KBM-7 (cell line): ENCODE data around the gene CDAN1.
"Not testable (repeated sequence)": the region's sequence is repeated elsewhere in the genome, so short reads cannot be mapped to it uniquely, and the experiment has no call there.

Experiments
- DNase-seq: peaks from one replicate; pipeline ENCODE4 v3.0.0-alpha.2; 2015
- in situ Hi-C: fragments of 300-500 bp; cut with MboI; formaldehyde crosslinking; loops from 2 replicates; pipeline ENCODE4 v1.14.3; 2020; ENCODE audit warnings: low sequenced_read_pairs, low pct_unique_long_range_greater_than_20kb, mixed read lengths

Gene CDAN1, protein sequence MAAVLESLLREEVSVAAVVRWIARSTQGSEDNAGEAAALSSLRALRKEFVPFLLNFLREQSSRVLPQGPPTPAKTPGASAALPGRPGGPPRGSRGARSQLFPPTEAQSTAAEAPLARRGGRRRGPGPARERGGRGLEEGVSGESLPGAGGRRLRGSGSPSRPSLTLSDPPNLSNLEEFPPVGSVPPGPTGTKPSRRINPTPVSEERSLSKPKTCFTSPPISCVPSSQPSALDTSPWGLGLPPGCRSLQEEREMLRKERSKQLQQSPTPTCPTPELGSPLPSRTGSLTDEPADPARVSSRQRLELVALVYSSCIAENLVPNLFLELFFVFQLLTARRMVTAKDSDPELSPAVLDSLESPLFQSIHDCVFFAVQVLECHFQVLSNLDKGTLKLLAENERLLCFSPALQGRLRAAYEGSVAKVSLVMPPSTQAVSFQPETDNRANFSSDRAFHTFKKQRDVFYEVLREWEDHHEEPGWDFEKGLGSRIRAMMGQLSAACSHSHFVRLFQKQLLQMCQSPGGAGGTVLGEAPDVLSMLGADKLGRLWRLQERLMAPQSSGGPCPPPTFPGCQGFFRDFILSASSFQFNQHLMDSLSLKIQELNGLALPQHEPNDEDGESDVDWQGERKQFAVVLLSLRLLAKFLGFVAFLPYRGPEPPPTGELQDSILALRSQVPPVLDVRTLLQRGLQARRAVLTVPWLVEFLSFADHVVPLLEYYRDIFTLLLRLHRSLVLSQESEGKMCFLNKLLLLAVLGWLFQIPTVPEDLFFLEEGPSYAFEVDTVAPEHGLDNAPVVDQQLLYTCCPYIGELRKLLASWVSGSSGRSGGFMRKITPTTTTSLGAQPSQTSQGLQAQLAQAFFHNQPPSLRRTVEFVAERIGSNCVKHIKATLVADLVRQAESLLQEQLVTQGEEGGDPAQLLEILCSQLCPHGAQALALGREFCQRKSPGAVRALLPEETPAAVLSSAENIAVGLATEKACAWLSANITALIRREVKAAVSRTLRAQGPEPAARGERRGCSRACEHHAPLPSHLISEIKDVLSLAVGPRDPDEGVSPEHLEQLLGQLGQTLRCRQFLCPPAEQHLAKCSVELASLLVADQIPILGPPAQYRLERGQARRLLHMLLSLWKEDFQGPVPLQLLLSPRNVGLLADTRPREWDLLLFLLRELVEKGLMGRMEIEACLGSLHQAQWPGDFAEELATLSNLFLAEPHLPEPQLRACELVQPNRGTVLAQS

GRCh38 chr15:42736793-42737528 is at the start of gene CDAN1:
CDAN1 (minus strand) TSS chr15:42737128; CDS start chr15:42737102, 26 bp downstream.
- in situ Hi-C loops = loop anchor here (25.0 kb wide), 1 partner anchor 175 kb away; the partner anchor contains the start of gene TTBK2
- peak; percentile 77 for DNase-seq

- DNase-seq = no peak
- in situ Hi-C loops = no loop called here
These were observed 48.6 kb upstream of the CDAN1 start for GRCh38 chr15:42785569-42785968.

DNA sequence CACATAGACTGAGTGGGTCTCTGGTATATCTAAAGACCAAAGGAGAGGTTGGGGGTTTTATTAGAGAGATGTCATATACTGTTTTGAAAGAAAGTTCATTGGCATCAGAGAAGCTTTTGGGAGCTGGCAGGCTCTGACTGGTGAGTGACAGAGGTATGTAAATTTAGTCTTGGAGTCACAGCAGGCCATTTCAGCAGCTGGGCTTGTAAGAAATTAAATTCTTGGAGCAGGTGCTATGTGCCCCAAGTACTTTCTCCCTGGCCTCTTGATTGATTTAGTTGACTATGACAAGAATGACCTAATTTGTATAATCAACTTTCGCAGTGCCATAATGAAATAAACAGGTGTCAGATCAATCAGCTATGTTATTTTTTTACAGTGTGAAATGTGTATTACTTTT is 47.8 kb upstream of the CDAN1 start:
- no peak for DNase-seq
- in situ Hi-C loops = no loop called here

GRCh38 chr15:42782716-42783115 is 45.8 kb upstream of the CDAN1 start:
- no peak for DNase-seq
- in situ Hi-C loops = no loop called here

DNA sequence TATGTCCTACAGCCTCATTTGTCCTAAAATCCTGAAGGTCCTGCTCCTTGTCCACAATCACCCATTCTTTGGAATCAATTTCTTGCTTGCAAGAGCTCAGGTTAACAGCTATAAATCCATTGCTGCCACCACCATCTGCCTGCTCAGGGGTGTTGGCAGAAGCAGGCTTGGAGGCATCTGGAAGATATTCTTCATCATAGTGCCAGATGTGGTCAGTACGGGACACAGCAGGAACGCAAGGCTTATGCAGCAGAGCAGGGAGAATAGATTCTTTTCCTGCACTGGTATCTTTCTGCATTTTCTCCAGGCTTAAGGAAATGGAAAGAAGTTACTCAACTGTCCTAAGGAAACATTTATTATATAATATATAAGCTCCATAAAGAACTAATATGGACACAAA is 38.5 kb upstream of the CDAN1 start:
- no peak for DNase-seq
- in situ Hi-C loops = no loop called here

- no peak for DNase-seq
- in situ Hi-C loops = no loop called here
These were observed 36.0 kb upstream of the CDAN1 start for GRCh38 chr15:42772901-42773300.

GRCh38 chr15:42772144-42772543 is 35.2 kb upstream of the CDAN1 start:
- no peak for DNase-seq
- in situ Hi-C loops = no loop called here

DNA sequence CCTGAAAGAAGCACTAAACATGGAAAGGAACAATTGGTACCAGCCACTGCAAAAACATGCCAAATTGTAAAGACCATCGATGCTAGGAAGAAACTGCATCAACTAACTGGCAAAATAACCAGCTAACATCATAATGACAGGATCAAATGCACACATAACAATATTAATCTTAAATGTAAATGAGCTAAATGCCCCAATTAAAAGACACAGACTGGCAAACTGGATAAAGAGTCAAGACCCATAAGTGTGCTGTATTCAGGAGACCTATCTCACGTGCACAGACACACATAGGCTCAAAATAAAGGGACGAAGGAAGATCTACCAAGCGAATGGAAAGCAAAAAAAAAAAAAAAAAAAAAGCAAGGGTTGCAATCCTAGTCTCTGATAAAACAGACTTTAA is 29.2 kb upstream of the CDAN1 start:
- in situ Hi-C loops, DNase-seq: not testable (repeated sequence)

DNA sequence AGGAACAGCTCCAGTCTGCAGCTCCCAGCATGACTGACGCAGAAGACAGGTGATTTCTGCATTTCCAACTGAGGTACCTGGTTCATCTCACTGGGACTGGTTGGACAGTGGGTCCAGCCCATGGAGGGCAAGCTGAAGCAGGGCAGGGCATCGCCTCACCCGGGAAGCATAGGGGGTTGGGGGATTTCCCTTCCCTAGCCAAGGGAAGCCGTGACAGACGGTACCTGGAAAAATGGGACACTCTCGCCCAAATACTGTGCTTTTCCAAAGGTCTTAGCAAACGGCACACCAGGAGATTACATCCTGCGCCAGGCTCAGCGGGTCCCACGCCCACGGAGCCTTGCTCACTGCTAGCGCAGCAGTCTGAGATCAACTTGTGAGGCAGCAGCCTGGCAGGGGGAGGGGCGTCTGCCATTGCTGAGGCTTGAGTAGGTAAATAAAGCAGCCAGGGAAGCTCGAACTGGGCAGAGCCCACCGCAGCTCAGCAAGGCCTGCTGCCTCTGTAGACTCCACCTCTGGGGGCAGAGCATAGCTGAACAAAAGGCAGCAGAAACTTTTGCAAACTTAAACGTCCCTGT is 27.3 kb upstream of the CDAN1 start:
- DNase-seq, in situ Hi-C loops: not testable (repeated sequence)

DNA sequence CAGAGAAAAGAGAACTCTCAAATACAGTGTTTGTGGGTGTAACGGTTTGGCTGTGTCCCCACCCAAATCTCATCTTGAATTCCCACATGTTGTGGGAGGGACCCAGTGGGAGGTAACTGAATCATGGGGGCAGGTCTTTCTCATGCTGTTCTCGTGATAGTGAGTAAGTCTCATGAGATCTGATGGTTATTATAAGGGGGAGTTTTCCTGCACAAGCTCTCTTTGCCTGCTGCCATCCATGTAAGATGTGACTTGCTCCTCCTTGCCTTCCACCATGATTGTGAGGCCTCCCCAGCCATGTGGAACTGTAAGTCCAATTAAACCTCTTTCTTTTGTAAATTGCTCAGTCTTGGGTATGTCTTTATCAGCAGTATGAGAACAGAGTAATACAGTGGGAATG is 24.9 kb upstream of the CDAN1 start:
- DNase-seq, in situ Hi-C loops: not testable (repeated sequence)

DNA sequence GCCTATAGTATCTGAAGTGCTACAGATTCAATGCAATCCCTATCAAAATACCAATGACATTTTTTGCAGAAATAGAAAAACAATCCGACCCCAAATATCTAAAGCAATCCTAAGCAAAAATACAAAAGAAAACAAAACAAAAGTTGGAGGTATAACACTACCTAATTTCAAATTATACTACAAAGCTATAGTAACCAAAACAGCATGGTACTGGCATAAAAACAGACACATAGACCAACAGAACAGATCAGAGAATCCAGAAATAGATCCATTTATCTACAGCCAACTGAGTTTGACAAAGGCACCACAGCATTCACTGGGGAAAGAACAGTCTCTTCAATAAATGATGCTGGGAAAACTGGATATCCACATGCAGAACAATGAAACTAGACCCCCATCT is 23.8 kb upstream of the CDAN1 start:
- no peak for DNase-seq
- in situ Hi-C loops = no loop called here

DNA sequence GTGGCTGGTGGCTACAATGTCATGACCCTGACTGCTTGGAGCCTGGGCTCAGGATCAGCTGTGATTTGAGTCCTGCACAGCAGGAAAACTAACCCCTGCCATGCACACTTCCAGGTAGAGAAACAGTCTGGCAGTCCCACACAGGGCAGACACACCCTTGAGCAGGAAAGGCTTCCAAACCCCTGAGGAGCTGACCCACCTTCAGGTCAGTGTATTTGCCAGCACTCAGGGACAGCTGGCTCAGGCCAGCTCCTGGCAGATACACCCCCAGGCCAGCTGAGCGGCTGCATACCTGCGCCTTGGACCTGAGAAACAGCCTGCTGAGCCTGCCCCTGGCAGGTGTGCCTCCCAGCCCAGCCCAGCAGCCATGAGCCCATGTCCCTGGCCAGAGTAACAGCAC is 22.2 kb upstream of the CDAN1 start:
- in situ Hi-C loops = no loop called here

DNA sequence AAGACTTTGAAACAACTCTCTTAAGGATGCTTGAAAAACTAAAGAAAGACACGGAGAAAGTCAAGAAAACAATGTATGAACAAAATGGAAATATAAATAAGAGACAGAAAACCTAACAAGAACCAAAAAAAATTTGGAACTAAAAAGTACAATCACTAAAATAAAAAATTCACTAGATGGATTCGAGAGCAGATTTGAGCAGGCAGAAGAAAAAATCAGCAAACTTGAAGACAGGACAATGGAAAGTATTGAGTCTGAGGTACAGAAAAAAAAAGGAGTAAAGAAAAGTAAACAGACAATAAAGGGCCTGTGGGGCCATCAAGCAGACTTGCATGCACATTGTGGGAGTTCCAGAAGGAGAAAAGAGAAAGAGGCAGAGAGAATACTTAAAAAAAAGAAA is 13.4 kb upstream of the CDAN1 start:
- no peak for DNase-seq
- in situ Hi-C loops = no loop called here

More for the DNA sequence above, 22.2 kb upstream of the CDAN1 start:
- DNase-seq = no peak

GRCh38 chr15:42749266-42749665 is 12.3 kb upstream of the CDAN1 start:
- DNase-seq = no peak
- in situ Hi-C loops = loop anchor here (25.0 kb wide), 1 partner anchor 163 kb away; the partner anchor contains the start of gene TTBK2

DNA sequence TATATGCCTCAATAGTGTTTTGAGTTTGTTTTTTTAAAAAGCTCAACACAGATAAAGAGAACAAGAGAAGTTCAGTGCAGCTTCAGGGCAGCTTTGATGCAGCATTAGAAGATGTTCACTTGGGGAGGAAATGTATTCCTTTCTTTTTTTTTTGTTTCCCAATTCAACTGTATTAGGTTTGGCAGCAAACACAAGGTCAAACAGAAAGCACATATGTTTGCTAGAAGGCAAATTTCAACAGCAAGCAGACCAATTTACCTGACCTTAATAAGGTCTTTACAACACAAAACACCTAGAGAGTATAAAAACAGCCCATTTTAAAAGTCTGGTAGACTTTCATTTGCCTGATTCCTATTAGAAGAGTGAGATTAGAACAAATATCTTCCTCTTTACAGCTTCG is 7.3 kb upstream of the CDAN1 start:
- in situ Hi-C loops = loop anchor here (25.0 kb wide), 1 partner anchor 168 kb away; the partner anchor contains the start of gene TTBK2
- DNase-seq = no peak

DNA sequence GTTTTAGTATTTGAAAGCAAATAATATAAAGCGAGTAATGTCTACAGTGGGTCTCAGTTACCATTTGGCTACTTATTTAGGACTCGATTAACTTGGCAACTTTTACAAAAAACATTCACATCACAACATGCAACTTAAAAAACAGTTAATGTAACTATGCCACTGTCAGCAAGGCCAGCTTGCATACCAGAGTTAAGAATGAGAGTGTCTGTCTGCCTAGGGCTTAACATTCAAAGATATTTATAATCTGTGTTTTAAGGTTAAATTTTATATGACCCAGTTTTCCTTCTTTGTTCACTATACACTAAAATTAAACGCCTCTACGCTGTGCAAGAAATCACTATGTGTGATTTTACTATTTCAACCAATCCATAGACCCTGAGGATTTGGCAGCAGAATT is 5.2 kb upstream of the CDAN1 start:
- in situ Hi-C loops = loop anchor here (25.0 kb wide), 1 partner anchor 170 kb away; the partner anchor contains the start of gene TTBK2
- DNase-seq = no peak

DNA sequence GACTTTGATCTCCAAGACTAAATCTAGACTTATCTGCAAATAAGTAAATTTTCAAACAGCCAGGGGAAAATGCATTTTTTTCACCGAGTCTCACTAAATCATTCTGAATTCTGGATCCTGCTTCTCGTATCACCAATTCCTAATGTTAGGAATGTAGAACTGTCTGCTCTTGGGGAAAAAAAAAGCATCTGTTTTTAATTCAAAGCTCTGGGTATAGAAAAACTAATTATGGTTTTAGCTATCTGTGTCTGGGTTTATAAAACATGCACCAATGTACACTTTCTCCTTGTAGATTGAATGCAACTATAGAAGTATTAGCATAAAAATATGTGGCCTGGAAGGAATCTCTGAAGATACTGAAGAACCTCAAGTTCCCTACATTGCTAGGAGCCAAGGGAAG is 4.8 kb upstream of the CDAN1 start:
- in situ Hi-C loops = loop anchor here (25.0 kb wide), 1 partner anchor 171 kb away; the partner anchor contains the start of gene TTBK2
- no peak for DNase-seq
